Left kidney (tissue), 8 donors: Measurements from ENCODE around the gene NEURL1. TPM values are rescaled to one million over a fixed set of nuclear protein-coding genes. Genes with fewer than 3 reads are reported as not detected.

Experiments
- DNase-seq: peaks from one replicate; pipeline ENCODE4 v3.0.0-alpha.2; 2013
- long read RNA-seq, 8 donors: transcript quantifications; one replicate each; lab custom pipeline, GENCODE V29; 2026
- polyA plus RNA-seq: library from polyadenylated mRNA; unstranded; fragments of 120-200 nt; gene quantifications from one replicate; pipeline ENCODE4 v1.2.1, GENCODE V29; 2013; ENCODE audit not compliant: insufficient read length

NEURL1 gene
- 1.6 TPM for polyA plus RNA-seq
- long read RNA-seq, donor 1 = 0 reads
- long read RNA-seq, donor 2, partial matches to known transcripts = 0 of 5 reads
- long read RNA-seq, donor 2, other reads (novel, unspliced or antisense) = 5 of 5 reads
- long read RNA-seq, donor 3, full-length matches to known transcripts = 1 of 1 reads
- long read RNA-seq, donor 3, partial matches to known transcripts = 0 of 1 reads
- long read RNA-seq, donor 3, other reads (novel, unspliced or antisense) = 0 of 1 reads
- long read RNA-seq, donor 4 = 0 reads
- long read RNA-seq, donor 5 = 0 reads
- long read RNA-seq, donor 6 = 0 reads
- long read RNA-seq, donor 7, full-length matches to known transcripts = 1 of 1 reads
- long read RNA-seq, donor 7, partial matches to known transcripts = 0 of 1 reads
- long read RNA-seq, donor 7, other reads (novel, unspliced or antisense) = 0 of 1 reads
- long read RNA-seq, donor 8 = 0 reads

- DNase-seq = no peak
Measured at GRCh38 chr10:103493362-103493915, at the start of gene NEURL1. TSS of gene NEURL1 (plus strand) at chr10:103493705. CDS start at chr10:103494388, 683 bp downstream.

DNA sequence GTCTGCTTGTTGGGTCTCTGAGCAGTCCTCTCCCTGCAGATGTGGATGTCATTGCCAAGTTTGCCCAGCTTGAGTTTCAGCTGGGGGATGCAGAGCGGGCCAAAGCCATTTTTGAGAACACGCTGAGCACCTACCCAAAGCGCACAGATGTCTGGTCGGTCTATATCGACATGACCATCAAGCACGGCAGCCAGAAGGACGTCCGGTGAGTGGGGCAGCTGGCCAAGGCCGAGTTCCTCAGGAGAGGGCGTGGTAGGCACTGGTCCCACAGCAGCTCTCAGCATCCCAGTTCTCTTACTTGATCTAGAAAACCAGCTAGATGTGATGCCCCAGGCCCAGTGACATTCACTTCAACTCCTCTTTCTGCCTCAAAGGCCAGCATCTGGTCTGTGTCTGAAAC, 49.0 kb upstream of the NEURL1 start:
- DNase-seq = no peak

GRCh38 chr10:103445366-103445765, 48.1 kb upstream of the NEURL1 start:
- DNase-seq = no peak

DNA sequence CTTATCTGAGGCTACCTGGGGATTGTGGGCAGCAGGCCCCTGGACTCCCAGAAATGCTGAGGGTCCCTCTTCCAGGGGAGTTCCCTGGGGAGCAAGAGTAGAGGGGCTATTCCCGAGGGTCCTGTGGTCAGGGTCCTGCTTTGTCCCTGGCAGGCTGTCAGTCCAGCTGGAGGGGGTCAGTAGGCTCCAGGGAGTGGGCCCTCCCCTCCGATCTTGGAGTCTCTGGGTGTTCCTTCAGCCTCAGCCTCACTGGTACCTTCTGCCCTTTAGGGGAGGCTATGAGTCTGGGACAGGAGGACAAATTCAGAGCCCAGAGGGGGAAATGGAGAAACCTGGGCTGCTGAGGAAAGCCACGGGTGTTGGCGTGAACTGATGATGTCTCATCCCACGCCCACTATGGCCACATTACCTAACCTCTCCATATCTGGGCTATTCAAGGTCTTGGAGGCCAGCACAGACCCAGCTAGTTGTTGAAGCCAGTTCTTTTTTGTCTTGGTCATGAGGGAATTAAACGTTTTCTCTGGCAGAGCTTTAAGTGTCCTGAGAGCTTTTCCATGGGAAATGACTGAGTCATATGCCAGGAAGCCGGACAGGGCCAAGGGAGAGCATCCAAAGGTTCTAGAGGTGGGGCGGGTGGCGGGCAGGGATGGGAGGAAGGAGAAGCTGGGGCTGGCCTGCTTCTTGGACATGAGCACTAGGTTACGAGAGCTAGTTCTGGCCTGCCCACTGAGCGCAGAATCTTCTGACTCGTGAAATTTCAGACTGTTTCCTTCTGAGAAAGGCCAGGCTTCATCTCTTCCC, 47.5 kb upstream of the NEURL1 start:
- DNase-seq = no peak

DNA sequence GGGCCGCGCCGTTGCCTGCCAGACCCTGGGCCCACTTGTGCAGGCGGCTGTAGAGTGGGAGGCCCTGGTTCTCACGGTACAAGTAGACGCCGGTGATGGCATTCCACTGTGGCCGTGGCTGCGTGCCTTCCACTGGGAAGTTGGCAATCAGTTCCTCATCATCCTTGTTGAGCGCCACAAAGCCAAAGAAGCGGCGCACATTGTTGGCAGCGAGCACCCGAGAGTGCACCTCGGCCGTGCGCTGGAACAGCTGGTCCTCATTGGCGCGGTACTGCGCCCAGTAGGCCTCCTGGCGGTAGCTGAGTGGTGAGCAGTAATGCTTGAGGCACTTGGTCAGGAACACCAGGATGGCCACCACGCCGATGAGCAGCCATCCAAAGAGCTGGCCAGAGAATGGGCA, 46.3 kb upstream of the NEURL1 start:
- DNase-seq = no peak

- no peak for DNase-seq
Measured at GRCh38 chr10:103448746-103449145, 44.8 kb upstream of the NEURL1 start.

DNA sequence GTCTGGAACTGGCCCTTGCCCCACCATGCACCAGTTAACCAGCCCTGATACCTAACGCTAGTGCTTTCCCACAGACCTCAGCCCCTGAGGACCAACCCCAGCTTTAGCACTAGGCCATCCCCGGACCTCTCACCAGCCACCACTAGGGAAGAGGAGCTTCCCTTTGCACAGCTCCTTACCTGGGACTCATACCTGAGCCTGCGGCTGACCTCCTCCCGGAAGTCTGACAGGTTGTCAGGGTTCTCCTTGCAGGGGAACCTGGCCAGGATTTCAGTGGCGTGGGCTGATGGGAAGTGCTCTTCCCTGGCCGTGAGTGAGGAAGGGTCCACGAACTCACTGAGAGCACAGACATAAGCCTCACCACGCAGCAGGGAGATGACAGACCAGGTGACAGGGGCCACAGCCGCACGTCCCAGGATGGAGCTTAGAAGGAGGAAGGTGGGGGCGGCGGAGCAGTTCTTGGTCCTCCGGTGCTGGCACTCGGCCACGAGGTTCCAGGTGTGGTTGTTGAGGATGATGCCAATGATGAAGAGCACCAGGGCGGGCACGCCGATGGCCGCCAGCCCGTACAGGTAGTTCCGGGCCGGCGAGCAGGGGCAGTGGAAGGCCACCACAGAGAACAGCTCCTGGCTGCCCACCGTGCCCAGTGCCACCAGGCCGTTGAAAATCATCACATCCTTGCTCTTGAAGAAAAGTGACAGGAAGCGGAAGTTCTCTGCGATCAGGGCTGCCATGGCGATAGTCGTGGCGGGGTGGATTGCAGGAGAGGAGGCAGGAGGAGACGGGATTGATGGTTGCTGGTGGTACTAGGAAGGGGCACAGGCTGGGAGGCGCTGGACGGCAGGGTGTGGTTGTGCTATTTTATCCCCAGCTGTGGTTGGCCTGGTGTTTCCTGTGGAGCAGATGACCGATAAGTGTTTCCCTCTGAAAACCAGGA, 44.0 kb upstream of the NEURL1 start:
- no peak for DNase-seq

- DNase-seq = no peak
Measured at GRCh38 chr10:103450201-103450695, 43.3 kb upstream of the NEURL1 start.

DNA sequence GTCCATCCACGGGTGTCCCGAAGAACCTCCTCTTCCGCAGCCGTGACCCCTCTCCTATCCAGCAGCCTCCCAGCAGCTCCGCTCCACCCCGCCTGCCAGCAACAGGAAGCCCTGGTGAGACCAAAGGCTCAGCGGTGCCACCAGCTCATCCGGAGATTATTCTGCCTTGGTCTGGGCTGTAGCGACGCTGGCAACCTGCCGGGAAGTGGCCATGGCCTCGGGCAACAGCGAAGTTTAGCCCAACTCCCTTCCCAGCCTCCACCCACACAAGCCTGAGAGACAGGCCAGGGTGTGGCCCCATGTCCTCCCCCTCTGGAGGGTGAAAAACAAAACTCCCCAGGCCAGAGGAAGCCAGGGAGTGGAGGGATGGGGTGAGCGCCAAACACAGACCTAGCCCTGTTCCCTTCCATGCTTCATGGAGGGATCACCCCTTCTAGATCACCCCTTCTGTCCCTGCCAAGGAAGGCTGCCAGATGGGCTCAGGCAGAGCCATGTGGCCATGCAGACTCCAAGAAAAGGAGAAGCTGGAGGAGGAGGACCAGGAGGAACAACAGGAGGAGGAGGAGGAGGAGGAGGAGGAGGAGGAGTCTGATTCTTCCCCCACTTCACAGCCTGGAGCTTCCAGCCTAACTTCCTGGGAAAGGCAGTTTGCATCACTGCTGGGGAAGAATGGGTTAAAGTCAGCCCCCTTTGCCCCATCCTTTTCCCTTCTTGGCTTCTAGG, 42.3 kb upstream of the NEURL1 start:
- no peak for DNase-seq

DNA sequence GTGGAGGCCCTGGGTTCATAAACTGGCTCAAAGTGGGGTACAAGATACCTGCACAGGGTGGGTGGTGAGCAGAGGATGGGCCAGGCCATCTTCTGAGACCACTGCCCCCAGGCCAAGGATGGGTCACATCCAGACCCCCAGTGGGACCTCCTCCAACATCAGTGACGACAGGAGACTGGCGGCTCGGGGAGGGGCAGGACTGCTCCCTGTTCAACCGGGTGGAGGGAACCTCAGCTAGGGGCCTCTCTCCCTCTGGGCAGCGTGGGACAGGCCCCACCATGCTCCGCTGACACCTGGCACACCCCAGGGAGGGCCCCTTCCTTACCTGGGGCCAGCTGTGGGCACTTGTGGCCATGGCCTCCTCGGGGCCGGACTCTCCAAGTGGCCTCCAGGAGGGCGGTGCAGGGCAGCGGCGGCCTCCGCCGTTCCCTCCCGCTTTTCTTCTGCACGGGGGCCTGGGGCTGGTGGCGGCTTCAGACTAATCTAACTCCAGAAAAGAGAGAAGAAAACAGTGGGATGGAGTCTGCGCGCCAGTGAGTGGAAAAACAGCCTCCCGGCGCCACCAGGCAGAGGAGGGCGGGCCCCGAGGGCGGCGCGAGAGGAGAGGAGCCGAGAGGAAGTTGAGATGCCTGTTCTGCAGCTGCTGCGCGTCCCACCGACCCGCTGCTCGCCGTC, 41.5 kb upstream of the NEURL1 start, which contains the start of gene CALHM2:
TSS of gene CALHM2 (minus strand) at position 540 of the 675 bp plus-strand sequence. CDS start 2,429 bp downstream, outside the sequence.
- DNase-seq = peak; percentile 70

DNA sequence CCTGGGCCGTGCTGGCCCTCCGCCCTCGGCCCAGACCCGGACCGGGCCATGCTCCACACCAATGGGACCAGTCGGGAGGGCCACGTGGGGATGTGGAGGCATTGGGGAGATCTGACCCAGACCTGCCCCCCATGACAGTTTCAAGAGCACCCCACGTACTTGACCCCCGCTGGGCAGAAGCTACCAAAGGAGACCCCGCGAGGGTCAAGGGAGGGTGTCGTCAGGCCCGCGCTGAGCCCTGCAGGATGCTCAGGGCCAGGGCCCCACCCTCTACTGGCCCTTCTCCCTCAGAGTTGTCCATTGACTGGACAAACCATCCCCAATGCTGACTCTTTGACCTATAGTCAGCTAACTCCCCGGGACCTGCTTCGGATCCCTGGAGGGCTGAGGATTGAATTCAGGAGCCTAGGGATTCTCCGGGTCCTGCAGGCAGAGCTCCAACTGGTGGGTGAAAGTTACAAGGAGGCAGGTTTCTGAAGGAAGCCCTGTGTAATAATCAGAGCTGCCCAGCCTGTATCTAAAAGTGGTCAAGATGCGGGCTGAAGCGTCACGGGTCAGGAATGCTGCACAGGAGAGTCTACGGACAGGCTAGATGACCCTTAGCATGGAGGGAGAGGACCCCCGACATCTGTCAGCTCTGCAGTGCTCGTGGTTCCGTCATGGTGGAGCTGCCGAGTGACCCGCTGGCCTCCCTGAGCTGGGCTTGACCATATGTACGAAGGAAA, 40.8 kb upstream of the NEURL1 start:
- no peak for DNase-seq

GRCh38 chr10:103454026-103454425, 39.5 kb upstream of the NEURL1 start:
- no peak for DNase-seq

GRCh38 chr10:103455235-103455634, 38.3 kb upstream of the NEURL1 start:
- DNase-seq = no peak

GRCh38 chr10:103456074-103456660, 37.3 kb upstream of the NEURL1 start:
- DNase-seq = no peak

- DNase-seq = no peak
Measured at GRCh38 chr10:103457176-103457712, 36.3 kb upstream of the NEURL1 start.

GRCh38 chr10:103457896-103458583, 35.5 kb upstream of the NEURL1 start:
- DNase-seq = no peak

DNA sequence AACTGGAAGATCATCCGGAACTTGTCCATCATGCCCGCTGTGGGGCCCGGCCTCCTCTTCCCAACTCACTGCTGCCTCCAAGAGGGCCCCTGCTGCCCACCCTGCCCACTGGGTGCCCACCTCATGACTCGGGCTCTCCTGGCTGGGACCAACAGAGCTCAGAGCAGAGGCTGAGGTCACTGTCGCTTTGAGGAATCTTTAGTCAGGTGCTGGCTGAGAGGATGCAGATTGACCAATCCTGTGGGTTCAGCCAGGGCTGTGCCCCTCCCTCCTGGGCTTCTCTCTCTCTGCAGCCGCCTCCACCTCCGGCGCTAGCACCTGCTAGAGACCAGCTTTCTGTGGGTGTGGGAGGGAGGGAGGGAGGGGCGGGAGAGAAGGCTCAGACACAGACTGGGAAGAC, 34.8 kb upstream of the NEURL1 start, which contains the start of gene CALHM1:
TSS of gene CALHM1 (minus strand) at position 181 of the 400 bp plus-strand sequence. CDS start at position 32, 149 bp downstream.
- no peak for DNase-seq

GRCh38 chr10:103459615-103460014, 33.9 kb upstream of the NEURL1 start:
- DNase-seq = no peak
